ENCODE data around the gene SF3A2.
A peak's percentile ranks its signal among the peaks of the same experiment; 100 is the strongest.

Gene SF3A2

GRCh38 chr19:2253106-2254063 lies 16.8 kb downstream of the SF3A2 start:
- DNase-seq (ENCODE audit: low read depth), result no peak

- DNase-seq (ENCODE audit: low read depth), result no peak
These were observed 17.6 kb downstream of the SF3A2 start for GRCh38 chr19:2254064-2254872.

GRCh38 chr19:2255112-2255845 lies 18.7 kb downstream of the SF3A2 start:
- no peak for DNase-seq (ENCODE audit: low read depth)

DNA sequence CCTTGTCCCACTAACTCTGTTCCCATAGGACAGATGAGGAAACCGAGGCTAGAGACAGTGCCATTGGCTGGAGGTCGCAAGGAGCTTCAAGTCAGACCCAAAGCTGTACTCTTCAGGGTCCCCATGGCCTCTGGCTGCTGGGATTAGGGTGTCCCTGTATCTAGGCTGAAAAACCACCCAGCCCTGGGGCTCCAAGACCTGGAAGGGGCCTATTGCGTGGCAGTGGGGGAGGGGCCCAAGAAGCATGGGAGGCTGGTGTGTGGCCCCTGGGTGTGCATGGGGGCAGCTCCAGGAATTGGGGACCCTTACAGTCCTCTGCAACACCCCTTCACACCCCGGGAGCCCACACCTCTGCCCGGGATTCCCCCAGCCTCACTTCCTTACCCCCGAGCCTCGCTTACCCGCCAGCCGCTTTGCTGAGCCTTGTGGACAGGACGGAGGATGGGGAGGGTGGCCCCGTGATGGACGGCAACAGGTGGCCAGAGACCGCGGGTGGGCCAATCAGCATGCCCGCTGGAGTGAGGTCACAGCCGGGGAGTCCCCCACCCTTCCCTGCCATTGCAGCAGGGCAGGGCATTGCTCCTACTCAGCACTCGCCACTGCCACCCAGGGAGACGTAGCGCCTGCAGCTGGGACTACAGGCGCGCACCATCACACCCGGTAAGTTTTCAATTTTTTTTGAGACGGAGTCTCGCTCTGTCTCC lies 19.5 kb downstream of the SF3A2 start, which contains the start of gene JSRP1:
TSS of gene JSRP1 (minus strand) at position 436 of the 704 bp plus-strand sequence. CDS start 1,103 bp downstream, outside the sequence.
- no peak for DNase-seq (ENCODE audit: low read depth)

- DNase-seq (ENCODE audit: low read depth), result no peak
These were observed 22.7 kb downstream of the SF3A2 start for GRCh38 chr19:2259336-2259735.

GRCh38 chr19:2260341-2260805 lies 23.7 kb downstream of the SF3A2 start:
- no peak for DNase-seq (ENCODE audit: low read depth)

- DNase-seq (ENCODE audit: low read depth), result peak; percentile 55
These were observed 25.0 kb downstream of the SF3A2 start for GRCh38 chr19:2261438-2262172.

DNA sequence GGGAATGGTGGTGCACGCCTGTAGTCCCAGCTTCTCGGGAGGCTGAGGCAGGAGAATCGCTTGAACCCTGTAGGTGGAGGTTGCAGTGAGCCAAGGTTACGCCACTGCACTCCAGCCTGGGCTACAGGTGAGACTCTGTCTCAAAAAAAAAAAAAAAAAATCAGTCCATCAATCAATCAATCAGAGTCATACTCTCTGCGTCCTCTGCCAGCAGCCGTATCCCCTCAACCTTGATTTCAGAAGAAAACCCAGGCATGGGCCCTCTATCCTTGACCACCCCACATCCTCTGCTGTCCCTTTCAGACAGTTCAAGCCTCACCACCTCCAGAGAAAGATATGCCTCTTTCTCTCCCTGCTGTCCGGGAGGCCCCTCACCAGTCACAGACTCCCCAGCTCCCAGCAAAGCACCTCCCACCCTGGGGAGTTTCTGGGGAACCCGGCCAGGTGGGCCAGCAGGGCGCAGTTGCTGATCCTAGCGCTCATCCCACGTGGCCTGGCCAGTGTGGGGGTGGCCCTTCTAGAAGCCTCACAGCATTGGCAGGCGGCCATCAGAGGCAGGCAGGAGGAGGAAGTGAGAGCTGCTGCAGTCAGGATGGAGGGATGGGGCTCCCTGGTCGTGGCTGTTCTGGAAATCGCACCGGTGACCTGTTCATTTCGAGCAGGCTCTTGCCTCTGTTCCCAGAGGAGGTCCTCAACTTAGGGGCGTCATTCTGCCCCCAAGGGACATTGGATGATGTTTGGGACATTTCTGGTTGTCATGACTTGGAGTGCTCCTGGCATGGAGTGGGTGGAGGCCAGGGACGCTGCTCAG lies 29.8 kb downstream of the SF3A2 start:
- peak; percentile 33 for DNase-seq (ENCODE audit: low read depth)

- no peak for DNase-seq (ENCODE audit: low read depth)
These were observed 31.8 kb downstream of the SF3A2 start for GRCh38 chr19:2268480-2268830.

DNA sequence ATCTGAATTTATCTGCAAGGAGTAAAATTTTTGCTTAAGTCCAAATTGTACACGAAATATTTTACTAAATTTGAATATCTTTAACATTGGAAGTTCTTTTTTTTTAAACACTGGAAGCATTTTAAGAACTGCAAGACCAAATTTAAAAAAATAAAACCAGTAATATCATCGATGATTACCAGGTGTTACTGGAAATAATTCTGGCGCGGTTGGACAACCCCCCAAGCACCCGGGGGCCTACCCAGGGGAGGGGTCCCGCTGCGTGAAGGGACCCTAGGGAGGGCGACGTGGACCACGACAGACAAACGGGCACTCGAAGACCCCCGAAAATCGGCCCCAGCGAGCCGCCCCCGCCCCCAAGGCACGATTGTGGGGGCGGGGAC lies 32.2 kb downstream of the SF3A2 start:
- DNase-seq (ENCODE audit: low read depth), result no peak

DNA sequence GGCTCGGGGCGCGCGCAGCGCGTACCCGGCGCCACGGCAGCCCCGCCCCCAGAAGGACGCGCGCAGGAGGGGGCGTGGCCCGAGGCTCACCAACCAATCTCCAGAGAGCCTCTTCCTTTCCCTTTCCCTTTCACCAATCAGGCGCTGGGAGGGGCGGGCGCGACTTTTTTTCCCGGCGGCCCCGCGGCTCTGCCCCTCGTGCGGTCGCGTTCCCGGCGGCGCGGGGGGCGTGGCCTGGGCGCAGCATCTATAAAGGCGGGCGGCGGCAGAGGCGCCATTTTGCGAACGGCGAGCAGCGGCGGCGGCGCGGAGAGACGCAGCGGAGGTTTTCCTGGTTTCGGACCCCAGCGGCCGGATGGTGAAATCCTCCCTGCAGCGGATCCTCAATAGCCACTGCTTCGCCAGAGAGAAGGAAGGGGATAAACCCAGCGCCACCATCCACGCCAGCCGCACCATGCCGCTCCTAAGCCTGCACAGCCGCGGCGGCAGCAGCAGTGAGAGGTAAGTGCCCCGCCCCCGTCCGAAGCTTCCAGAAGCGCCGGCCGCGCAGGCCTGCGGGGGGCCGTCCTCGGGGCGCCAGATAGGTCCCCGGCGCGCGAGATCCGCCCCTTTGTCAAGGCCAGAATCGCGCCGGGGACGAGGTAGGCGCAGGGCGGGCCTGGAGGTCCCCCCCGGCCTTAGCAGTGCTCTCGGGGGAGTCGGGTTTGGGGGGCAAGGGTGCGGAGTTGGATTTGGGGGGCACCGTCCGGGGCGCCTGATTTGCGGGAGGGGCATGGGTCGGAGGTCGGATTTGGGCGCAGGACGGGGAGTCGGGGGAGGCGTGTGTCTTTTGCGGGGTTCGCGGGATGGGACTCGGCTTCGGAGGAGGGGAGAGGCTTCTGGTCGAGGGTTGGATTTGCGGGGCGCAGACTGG lies 32.9 kb downstream of the SF3A2 start:
- DNase-seq (ENCODE audit: low read depth), result peak; percentile 99

GRCh38 chr19:2270157-2270422 lies 33.5 kb downstream of the SF3A2 start:
- DNase-seq (ENCODE audit: low read depth), result no peak

DNA sequence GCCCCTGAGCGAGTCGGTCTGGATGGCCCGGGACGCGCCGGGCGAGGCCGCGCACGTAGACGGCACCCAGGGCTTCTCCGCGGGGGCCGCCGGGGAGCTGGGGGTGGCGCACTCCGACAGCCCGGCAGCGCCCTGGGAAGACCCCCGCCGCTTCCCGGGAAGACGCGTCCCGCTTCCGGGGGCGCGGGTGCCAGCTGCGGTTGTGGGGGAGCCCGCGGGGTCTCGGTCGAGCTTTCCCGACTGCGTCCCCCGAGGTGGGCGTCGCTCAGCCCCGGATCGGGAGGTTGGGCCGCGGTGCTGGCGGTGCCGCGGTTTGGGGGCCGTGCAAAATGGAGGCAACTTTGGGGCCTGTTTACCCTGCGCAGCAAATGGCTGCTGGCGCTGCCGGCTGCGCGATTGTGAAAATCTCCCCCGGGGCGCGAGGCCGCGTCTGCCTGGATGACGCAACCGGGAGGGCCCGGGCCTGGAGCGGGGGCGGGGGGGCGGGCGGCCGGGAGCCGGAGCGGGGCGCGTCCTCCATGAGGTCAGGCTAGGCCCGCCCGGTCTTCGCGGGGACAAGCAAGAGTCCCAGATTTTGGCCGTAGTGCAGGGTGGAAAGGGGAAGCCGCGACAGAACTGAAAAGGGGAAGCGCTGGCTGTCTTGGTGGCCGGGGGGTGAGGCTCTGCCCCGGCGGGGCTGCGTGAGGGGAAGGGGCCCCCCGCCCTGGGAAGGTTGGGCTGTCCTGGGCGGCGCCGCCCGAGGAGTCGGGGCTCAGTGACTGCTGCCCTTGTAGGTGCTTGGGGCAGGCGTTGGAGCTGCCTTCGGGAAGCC lies 34.0 kb downstream of the SF3A2 start:
- peak; percentile 76 for DNase-seq (ENCODE audit: low read depth)

DNA sequence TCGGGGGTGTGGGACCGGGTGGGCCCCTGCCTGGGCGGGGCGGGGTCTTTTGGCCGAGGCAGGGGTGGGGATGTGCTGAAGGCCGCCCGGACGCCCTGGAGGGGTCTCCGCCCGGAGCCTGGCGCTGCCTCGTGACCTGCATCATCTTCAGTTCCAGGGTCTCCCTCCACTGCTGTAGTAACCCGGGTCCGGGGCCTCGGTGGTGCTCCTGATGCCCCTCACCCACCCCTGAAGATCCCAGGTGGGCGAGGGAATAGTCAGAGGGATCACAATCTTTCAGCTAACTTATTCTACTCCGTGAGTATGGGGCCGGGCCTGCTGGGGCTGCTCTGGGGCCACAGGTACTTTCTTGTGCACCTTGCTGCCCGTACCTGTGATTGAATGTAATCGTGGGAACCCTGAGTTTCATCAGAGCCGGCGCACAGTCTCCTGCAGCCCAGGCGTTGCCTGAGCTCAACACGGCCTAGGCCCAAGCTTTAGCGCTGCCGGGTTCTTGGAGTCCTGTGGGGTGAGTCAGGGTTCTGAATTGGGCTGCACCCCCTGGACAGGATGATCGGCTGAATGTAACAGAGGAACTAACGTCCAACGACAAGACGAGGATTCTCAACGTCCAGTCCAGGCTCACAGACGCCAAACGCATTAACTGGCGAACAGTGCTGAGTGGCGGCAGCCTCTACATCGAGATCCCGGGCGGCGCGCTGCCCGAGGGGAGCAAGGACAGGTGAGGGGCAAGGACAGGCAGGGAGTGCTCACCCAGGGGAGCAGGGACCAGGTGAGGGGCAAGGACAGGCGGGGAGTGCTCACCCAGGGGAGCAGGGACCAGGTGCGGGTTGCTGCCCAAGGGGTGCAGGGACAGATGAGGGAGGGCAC lies 34.8 kb downstream of the SF3A2 start:
- no peak for DNase-seq (ENCODE audit: low read depth)

- DNase-seq (ENCODE audit: low read depth), result peak; percentile 79
These were observed 36.9 kb downstream of the SF3A2 start for GRCh38 chr19:2273356-2274184.

DNA sequence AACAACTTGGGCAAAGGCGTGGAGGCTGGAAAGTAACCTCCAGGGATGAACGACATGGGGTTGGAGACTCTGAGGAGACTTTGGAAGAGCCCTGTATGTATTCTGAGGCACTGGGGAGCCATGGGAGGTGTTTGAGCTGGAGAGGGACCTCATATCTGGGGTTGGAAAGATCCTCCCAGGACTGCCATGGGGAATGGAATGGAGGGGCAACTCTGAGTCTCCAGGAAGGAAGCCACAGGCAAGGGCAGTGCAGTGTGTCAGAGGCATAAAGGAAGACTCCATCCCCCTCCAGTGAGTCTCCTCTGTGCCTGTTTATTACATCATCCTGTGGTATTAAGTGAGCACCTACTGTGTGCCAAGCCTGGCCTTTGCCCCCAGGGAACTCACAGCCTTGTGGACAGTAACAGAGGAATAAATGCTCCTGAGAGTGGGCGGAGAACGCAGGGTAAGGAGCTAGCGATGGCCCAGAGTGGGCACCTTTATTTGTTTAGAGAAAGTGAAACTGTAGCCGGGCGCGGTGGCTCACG lies 37.6 kb downstream of the SF3A2 start:
- DNase-seq (ENCODE audit: low read depth), result no peak

All from activated T-cell treated with anti-CD3 and anti-CD28 coated beads for 48 hours (primary cell).